Upper lobe of left lung (tissue), 4 donors: Measurements from ENCODE around the gene ARHGEF37.

Source experiments
- POLR2A ChIP-seq, 4 donors: fragments of 450-650 bp; IDR thresholded peaks; one replicate each; pipeline ENCODE4 v1.5.1; 2016 to 2017; ENCODE audit warnings: antibody characterized with exemption in 4 of 4, mild to moderate bottlenecking in 2 of 4
- POLR2AphosphoS5 ChIP-seq, 2 donors: sonication (generic); formaldehyde crosslinking; IDR thresholded peaks; one replicate each; pipeline ENCODE4 v1.5.1; 2017; ENCODE audit warnings: antibody characterized with exemption in 2 of 2
- TF ChIP-seq, protein P1 (sequence below), 6 experiments: fragments of 450-650 bp in 4 of 6; fragments of 200-600 bp in 2 of 6; sonication (generic) in 2 of 6; IDR thresholded peaks; one replicate each; pipeline ENCODE4 v1.5.1; 2016 to 2019; ENCODE audit warnings: antibody characterized with exemption in 6 of 6

DNA sequence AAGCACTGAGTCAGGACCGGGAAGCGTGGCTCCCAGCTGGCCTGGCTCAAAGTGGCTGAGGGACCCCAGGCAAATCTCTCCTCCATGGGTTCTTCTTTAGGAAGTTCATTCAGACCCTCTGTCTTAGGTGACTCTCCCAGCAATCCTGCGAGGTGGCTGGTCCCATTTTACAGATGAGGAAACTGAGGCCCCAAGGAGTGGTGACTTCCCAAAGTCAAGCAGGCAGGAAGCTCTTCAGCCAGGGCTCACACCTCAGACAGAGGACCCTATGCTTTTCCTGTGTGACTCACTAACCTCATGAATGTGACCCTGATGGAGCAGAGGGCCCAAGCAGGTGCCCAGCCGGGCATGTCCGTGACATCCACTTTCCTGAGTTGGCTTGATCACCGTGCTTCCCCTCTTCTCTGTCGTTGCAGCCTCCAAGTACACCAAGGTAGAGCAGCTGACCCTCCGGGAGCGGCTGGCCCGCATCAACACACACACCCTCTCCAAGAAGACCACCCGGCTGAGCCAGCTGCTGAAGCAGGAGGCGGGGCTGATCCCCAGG, 36.5 kb downstream of the ARHGEF37 start:
- TF ChIP-seq POLR2AphosphoS5 (IDR thresholded peaks at IDR 0.05) (no peak), POLR2A (IDR thresholded peaks at IDR 0.05) (no peak)
- TF ChIP-seq, protein P1, sequence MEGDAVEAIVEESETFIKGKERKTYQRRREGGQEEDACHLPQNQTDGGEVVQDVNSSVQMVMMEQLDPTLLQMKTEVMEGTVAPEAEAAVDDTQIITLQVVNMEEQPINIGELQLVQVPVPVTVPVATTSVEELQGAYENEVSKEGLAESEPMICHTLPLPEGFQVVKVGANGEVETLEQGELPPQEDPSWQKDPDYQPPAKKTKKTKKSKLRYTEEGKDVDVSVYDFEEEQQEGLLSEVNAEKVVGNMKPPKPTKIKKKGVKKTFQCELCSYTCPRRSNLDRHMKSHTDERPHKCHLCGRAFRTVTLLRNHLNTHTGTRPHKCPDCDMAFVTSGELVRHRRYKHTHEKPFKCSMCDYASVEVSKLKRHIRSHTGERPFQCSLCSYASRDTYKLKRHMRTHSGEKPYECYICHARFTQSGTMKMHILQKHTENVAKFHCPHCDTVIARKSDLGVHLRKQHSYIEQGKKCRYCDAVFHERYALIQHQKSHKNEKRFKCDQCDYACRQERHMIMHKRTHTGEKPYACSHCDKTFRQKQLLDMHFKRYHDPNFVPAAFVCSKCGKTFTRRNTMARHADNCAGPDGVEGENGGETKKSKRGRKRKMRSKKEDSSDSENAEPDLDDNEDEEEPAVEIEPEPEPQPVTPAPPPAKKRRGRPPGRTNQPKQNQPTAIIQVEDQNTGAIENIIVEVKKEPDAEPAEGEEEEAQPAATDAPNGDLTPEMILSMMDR (IDR thresholded peaks at IDR 0.05), result no peak
